T-cell (primary cell): ENCODE measurements around the gene SETBP1. TPM values are rescaled to one million over a fixed set of nuclear protein-coding genes. Genes with fewer than 3 reads are reported as not detected.

Experiments
- ATAC-seq, 4 experiments: fragments of 200-7000 bp in 3 of 4; fragments of 150-1000 bp in 1 of 4; cut with Tn5 transposase; replicated peaks in 1 of 4; 1 replicate in 3 of 4; 2 replicates in 1 of 4; pipeline ENCODE4 v1.10.0; 2021; ENCODE audit warnings: moderate library complexity in 3 of 4, mild to moderate bottlenecking in 2 of 4, moderate number of reproducible peaks in 1 of 4
- CTCF ChIA-PET, 2 donors: fragments of 300-600 bp; sonication (Branson Sonifier 250); formaldehyde crosslinking; loops; one replicate each; lab custom pipeline; 2022; ENCODE audit warnings: antibody characterized with exemption in 2 of 2; lab: Charles Lee
- POLR2A ChIA-PET, 2 donors: fragments of 300-600 bp; sonication (Branson Sonifier 250); formaldehyde crosslinking; loops; one replicate each; lab custom pipeline; 2022; ENCODE audit warnings: antibody characterized with exemption in 2 of 2; lab: Charles Lee
- DNase-seq, 35 experiments: peaks; one replicate each; pipeline versions ENCODE4 v3.0.0 to v3.0.0-alpha.2; 2013 to 2023
- H3K27ac ChIP-seq: one replicate; pipeline ENCODE4 v1.5.1; 2013; ENCODE audit warnings: low read length
- H3K27me3 ChIP-seq, 2 experiments: replicated peaks in 1 of 2; 1 replicate in 1 of 2; 2 replicates in 1 of 2; pipeline versions ENCODE4 v1.6.1 to v1.7.0; 2013; ENCODE audit warnings: low read length in 1 of 2, mixed read lengths in 1 of 2; ENCODE audit not compliant: control insufficient read depth in 2 of 2, insufficient read depth in 2 of 2; ENCODE audit errors: extremely low read depth in 1 of 2
- H3K36me3 ChIP-seq, 2 donors: 1 replicate in 1 of 2; 2 replicates in 1 of 2; pipeline versions ENCODE4 v1.6.1 to v1.7.0; 2013; ENCODE audit warnings: low read length in 1 of 2; ENCODE audit not compliant: control insufficient read depth in 2 of 2, insufficient read depth in 1 of 2; ENCODE audit errors: extremely low read depth in 1 of 2
- H3K4me1 ChIP-seq, 2 experiments: 1 replicate in 1 of 2; 2 replicates in 1 of 2; pipeline versions ENCODE4 v1.6.1 to v1.7.0; 2013; ENCODE audit warnings: low read length in 2 of 2, mixed read lengths in 1 of 2; ENCODE audit not compliant: insufficient read depth in 2 of 2, control insufficient read depth in 1 of 2; ENCODE audit errors: extremely low read depth in 1 of 2
- H3K4me3 ChIP-seq, 2 donors: 1 replicate in 1 of 2; 2 replicates in 1 of 2; pipeline versions ENCODE4 v1.5.1 to v1.7.0; 2013; ENCODE audit warnings: mild to moderate bottlenecking in 2 of 2, low read length in 1 of 2, moderate library complexity in 1 of 2; ENCODE audit not compliant: control insufficient read depth in 1 of 2; ENCODE audit errors: extremely low read depth in 1 of 2
- H3K9me3 ChIP-seq: 2 replicates; pipeline ENCODE4 v1.7.0; 2013
- H3K27ac Mint-ChIP-seq, 2 donors: one replicate each; pipeline ENCODE4 v1.8.0; 2020 to 2021; ENCODE audit warnings: mild to moderate bottlenecking in 2 of 2, mixed read lengths in 2 of 2
- H3K27me3 Mint-ChIP-seq, 2 donors: one replicate each; pipeline ENCODE4 v1.8.0; 2021 to 2022; ENCODE audit warnings: mixed read lengths in 2 of 2
- H3K36me3 Mint-ChIP-seq: one replicate; pipeline ENCODE4 v1.8.0; 2021; ENCODE audit warnings: mixed read lengths
- H3K4me1 Mint-ChIP-seq, 3 donors: one replicate each; pipeline ENCODE4 v1.8.0; 2020 to 2022; ENCODE audit warnings: mixed read lengths in 3 of 3, mild to moderate bottlenecking in 1 of 3
- H3K4me3 Mint-ChIP-seq, 3 donors: one replicate each; pipeline ENCODE4 v1.8.0; 2020 to 2022; ENCODE audit warnings: mild to moderate bottlenecking in 3 of 3, mixed read lengths in 3 of 3, moderate library complexity in 3 of 3
- H3K9me3 Mint-ChIP-seq, 3 donors: one replicate each; pipeline ENCODE4 v1.8.0; 2020 to 2022; ENCODE audit warnings: mixed read lengths in 3 of 3
- WGBS: methylation state at CpG from one replicate; pipeline ENCODE4 v1.1.5; 2013; ENCODE audit warnings: missing lambda C conversion rate; ENCODE audit not compliant: insufficient coverage; 5-methylcytosine and 5-hydroxymethylcytosine counted together
- total RNA-seq, 35 experiments: library from RNA in 6 of 35; stranded (reverse) in 6 of 35; fragments of 120-200 nt in 1 of 35; gene quantifications; one replicate each; pipeline versions ENCODE4 v1.2.1 to v1.2.4 and lab custom pipeline; 2013 to 2026

Gene SETBP1
- total RNA-seq, 5 donors from 2014 or later (not counting 1 experiment from before 2014, with no cell fraction given): 1.6 to 5.7 (median 3.2) TPM

GRCh38 chr18:45084206-45084605 is 403.5 kb downstream of the SETBP1 start:
- Mint-ChIP-seq H3K27ac (no peak overlapping the region), H3K4me3 (no peak overlapping the region), H3K36me3 (no peaks in the 10 kb centered on the region), H3K4me1 (no peaks in the 10 kb centered on the region), H3K9me3 (peaks cover 0 to 3% (median 3%) of the 10 kb centered on the region in 3 donors), H3K27me3 (peaks cover 0 to 14% of the 10 kb centered on the region in 2 donors)
- CTCF ChIA-PET: no interaction called here
- ATAC-seq (no peak), DNase-seq (no peak)
- Histone ChIP-seq H3K27ac (no peak overlapping the region), H3K4me1 (no peaks in the 10 kb centered on the region), H3K27me3 (peaks cover 0 to 13% of the 10 kb centered on the region in 2 experiments), H3K4me3 (no peak overlapping the region), H3K36me3 (no peaks in the 10 kb centered on the region), H3K9me3 (no peaks in the 10 kb centered on the region)
- POLR2A ChIA-PET: no interaction called here
- 61% methylated on average over 11 of the region's 13 CpGs for WGBS

GRCh38 chr18:45085916-45086624 is 405.4 kb downstream of the SETBP1 start:
- H3K27ac ChIP-seq: no peak overlapping the region
- ATAC-seq (no peak), DNase-seq (no peak)
- 68% methylated on average over 2 of the region's 5 CpGs for WGBS
- Mint-ChIP-seq H3K9me3 (peaks cover 0 to 4% (median 3%) of the 10 kb centered on the region in 3 donors), H3K4me1 (no peaks in the 10 kb centered on the region), H3K27me3 (peaks cover 0 to 14% of the 10 kb centered on the region in 2 donors), H3K27ac (no peak overlapping the region), H3K4me3 (no peak overlapping the region), H3K36me3 (no peaks in the 10 kb centered on the region)
- CTCF ChIA-PET: no interaction called here
- H3K4me3 ChIP-seq: no peak overlapping the region
- no peaks in the 10 kb centered on the region for H3K36me3 ChIP-seq
- no peaks in the 10 kb centered on the region for H3K4me1 ChIP-seq
- H3K27me3 ChIP-seq: peaks cover 0 to 13% of the 10 kb centered on the region in 2 experiments
- POLR2A ChIA-PET: no interaction called here
- no peaks in the 10 kb centered on the region for H3K9me3 ChIP-seq

- no peak for DNase-seq
- H3K27ac ChIP-seq: no peak overlapping the region
- no peaks in the 10 kb centered on the region for H3K36me3 Mint-ChIP-seq
- ATAC-seq: no peak
- peaks cover 0 to 10% of the 10 kb centered on the region in 2 experiments for H3K27me3 ChIP-seq
- ChIA-PET POLR2A (interaction anchor here in 1 of 2 donors (0.6 kb wide), 1 partner anchor 54 kb away, joined by 3 read pairs; no protein-coding TSS in a partner anchor), CTCF (no interaction called here)
- no peaks in the 10 kb centered on the region for H3K36me3 ChIP-seq
- H3K9me3 Mint-ChIP-seq: peaks cover 0 to 3% (median 0%) of the 10 kb centered on the region in 3 donors
- H3K4me3 ChIP-seq: no peak overlapping the region
- WGBS: no CpG with 5 or more reads among the region's 3 CpGs
- no peaks in the 10 kb centered on the region for H3K4me1 Mint-ChIP-seq
- H3K4me3 Mint-ChIP-seq: no peak overlapping the region
- H3K9me3 ChIP-seq: no peaks in the 10 kb centered on the region
- no peak overlapping the region for H3K27ac Mint-ChIP-seq
- H3K4me1 ChIP-seq: no peaks in the 10 kb centered on the region
- peaks cover 0 to 9% of the 10 kb centered on the region in 2 donors for H3K27me3 Mint-ChIP-seq
These were observed 406.1 kb downstream of the SETBP1 start for GRCh38 chr18:45086777-45087176.

- H3K9me3 Mint-ChIP-seq: peaks cover 0 to 3% (median 0%) of the 10 kb centered on the region in 3 donors
- H3K36me3 Mint-ChIP-seq: no peaks in the 10 kb centered on the region
- H3K27me3 Mint-ChIP-seq: peaks cover 0 to 5% of the 10 kb centered on the region in 2 donors
- Histone ChIP-seq H3K36me3 (no peaks in the 10 kb centered on the region), H3K4me3 (no peak overlapping the region), H3K27ac (no peak overlapping the region), H3K27me3 (peaks cover 0 to 3% of the 10 kb centered on the region in 2 experiments), H3K4me1 (no peaks in the 10 kb centered on the region), H3K9me3 (no peaks in the 10 kb centered on the region)
- ATAC-seq: no peak
- WGBS: 80% methylated on average over 1 of the region's 7 CpGs
- H3K4me3 Mint-ChIP-seq: no peak overlapping the region
- DNase-seq: no peak
- H3K4me1 Mint-ChIP-seq: no peaks in the 10 kb centered on the region
- no peak overlapping the region for H3K27ac Mint-ChIP-seq
- ChIA-PET CTCF (no interaction called here), POLR2A (no interaction called here)
These were observed 409.9 kb downstream of the SETBP1 start for GRCh38 chr18:45090526-45091140.

GRCh38 chr18:45100321-45101105 is 419.8 kb downstream of the SETBP1 start:
- no CpG with 5 or more reads among the region's 4 CpGs for WGBS
- Histone ChIP-seq H3K4me1 (peaks cover 0 to 3% of the 10 kb centered on the region in 2 experiments), H3K27me3 (no peaks in the 10 kb centered on the region), H3K4me3 (no peak overlapping the region), H3K27ac (no peak overlapping the region), H3K36me3 (no peaks in the 10 kb centered on the region), H3K9me3 (no peaks in the 10 kb centered on the region)
- peaks cover 2 to 3% of the 10 kb centered on the region in 2 donors for H3K27me3 Mint-ChIP-seq
- ChIA-PET CTCF (no interaction called here), POLR2A (no interaction called here)
- ATAC-seq: no peak
- peaks cover 0 to 12% (median 0%) of the 10 kb centered on the region in 3 donors for H3K4me1 Mint-ChIP-seq
- no peak overlapping the region for H3K27ac Mint-ChIP-seq
- no peaks in the 10 kb centered on the region for H3K36me3 Mint-ChIP-seq
- no peak overlapping the region for H3K4me3 Mint-ChIP-seq
- DNase-seq: no peak
- no peaks in the 10 kb centered on the region for H3K9me3 Mint-ChIP-seq

GRCh38 chr18:45102126-45102525 is 421.4 kb downstream of the SETBP1 start:
- peaks cover 0 to 13% (median 0%) of the 10 kb centered on the region in 3 donors for H3K4me1 Mint-ChIP-seq
- H3K9me3 Mint-ChIP-seq: no peaks in the 10 kb centered on the region

More at GRCh38 chr18:45102126-45102525, 421.4 kb downstream of the SETBP1 start:
- peaks cover 2 to 3% of the 10 kb centered on the region in 2 donors for H3K27me3 Mint-ChIP-seq
- no peak overlapping the region for H3K4me3 ChIP-seq
- H3K9me3 ChIP-seq: no peaks in the 10 kb centered on the region
- no peaks in the 10 kb centered on the region for H3K27me3 ChIP-seq
- H3K4me1 ChIP-seq: peaks cover 0 to 10% of the 10 kb centered on the region in 2 experiments
- ATAC-seq: no peak
- H3K36me3 ChIP-seq: no peaks in the 10 kb centered on the region
- H3K4me3 Mint-ChIP-seq: no peak overlapping the region
- no peak for DNase-seq
- ChIA-PET POLR2A (no interaction called here), CTCF (no interaction called here)
- no peak overlapping the region for H3K27ac Mint-ChIP-seq
- no peak overlapping the region for H3K27ac ChIP-seq
- 100% methylated on average over 1 of the region's 3 CpGs for WGBS
- no peaks in the 10 kb centered on the region for H3K36me3 Mint-ChIP-seq
